ENCODE measurements around the gene OTUD4.
"Not testable (repeated sequence)": the region's sequence is repeated elsewhere in the genome, so short reads cannot be mapped to it uniquely, and the experiment has no call there.

The OTUD4 gene

DNA sequence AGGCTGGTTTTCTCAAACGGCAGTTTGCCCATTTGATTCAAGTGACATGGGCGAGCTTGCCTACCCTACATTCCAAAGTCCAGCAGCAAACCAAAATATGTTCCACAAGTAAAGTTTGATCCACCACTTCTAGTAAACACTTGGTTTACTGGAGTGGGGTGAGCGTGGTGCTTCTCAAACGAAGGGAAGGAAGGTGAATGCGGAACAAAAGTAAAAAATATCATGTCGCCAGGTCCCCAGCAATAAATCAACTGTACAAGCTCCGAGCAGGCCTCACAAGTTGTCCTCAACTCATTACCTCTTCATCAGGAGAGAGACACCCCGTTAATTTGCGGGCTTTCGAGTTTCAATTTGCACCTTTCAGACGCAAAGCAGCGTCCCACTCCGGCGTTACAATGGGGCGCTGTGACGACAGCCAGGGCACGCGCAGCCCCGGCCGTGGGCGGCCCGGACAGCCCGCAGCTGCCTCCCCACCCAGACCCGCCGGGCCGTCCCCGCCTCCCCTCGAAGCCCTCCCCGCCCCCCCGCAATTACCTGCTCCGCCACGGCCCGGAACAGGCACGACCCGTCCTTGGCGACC is 1.0 kb downstream of the OTUD4 start:
- peak overlapping the region; percentile 91 for H3K4me3 ChIP-seq (ENCODE audit: low read depth, low read length)

DNA sequence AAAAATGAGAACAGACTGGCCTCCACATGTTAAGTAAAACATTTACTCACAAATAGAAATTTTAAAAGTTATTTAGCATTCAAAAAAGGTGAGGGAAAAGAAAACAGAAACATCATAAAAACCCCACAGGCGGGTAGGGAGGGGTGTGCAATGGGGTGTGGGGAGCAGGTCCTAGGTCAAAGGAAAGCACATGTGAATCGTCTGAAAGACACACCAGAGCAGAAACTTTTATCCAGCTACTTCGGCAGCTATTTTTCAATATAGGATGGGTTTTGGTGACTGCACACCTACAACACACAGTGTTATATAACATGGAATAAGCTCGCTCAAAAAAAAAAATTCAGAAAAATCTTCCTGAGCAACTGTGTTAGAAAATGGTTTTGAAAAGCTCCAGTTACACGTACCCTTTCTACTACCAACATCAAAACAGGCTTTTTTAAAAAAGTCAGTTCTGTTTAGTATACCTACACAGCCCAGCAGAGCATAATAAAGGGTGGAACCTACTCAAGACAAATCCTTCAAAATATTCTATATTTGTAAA is 1.6 kb downstream of the OTUD4 start:
- H3K4me3 ChIP-seq (ENCODE audit: low read depth, low read length) = peak overlapping the region; percentile 91

DNA sequence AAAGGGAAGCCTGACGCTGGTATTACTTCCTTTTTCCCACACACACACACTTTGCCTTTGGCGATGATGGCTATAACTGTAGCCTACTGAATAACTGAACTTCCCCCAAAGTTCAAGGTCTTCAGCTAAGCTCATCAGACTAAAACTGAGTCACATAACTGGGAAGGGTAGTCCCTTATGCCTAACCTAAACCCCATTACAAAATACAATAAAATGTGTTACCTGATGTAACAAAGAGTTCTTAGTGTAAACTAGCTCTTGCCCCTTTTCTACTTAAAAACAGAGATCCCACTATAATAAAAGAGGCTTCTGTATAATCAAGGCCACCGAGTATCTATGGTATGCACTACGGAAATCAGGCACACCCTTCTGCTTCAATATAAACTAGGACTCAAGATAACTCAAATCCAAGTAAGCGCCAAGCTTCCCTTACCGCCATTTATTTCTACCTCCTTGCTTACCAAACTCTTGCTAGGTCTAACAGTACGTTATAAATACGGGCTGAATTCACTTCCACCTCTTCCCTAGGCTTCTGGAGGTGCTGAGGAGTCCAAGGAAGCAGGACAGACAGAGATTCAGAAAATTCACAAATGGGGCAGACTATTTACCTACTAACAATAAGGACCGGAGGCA is 2.4 kb downstream of the OTUD4 start:
- H3K4me3 ChIP-seq (ENCODE audit: low read depth, low read length) = peak overlapping the region; percentile 91

DNA sequence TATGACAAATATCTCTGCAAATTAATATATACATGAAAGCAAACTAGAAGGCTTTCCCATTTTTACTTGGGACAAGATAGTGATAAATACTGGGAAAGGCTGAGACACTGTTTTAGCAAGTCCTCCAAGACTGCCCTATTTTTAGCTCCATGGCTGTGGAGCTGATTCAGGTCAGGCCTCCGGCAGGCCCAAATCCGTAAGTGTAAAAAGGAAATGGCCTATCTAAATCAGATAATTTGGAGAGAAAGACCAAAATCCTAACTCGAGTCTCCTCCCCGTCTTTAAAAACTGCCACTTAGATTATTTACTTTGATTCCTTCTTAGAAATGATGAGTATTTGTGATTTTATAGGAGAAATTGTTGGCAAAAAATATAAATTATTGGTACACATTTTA is 2.9 kb downstream of the OTUD4 start:
- H3K4me3 ChIP-seq (ENCODE audit: low read depth, low read length) = peak overlapping the region; percentile 91

DNA sequence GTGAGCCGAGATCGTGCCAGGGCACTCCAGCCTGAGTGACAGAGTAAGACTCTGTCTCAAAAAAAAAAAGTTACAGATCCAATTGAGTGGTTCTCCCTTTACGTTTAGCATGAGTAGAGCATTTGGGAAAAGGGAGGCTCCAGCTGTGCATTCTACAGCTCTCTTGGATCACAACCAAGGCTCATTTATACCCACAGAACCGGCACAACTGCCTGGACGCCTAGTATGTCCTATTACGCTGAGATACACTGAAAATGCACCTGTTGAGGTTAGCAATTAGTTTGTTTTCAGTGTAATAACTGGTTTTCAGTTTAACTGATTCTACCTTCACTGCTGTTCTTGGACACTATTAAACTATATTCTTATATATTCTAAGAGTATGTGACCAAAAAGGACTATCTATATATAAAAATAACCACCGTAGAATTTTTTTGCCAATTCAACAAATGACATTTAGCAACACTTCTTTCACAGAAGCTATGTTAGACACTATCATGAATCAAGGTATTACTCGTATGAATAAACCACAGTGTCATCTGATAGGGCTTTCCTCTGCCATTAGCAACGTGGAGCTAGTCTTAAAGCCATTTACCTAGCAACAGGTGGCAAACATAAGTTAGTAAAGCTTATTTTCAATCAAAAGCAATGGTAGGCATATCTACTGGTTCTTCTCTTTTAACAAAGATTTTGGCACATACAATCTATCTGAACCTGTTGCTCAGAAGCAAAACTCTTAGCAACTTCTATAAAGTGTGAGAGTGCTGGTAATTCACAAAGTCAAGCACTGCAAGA is 3.6 kb downstream of the OTUD4 start:
- H3K4me3 ChIP-seq (ENCODE audit: low read depth, low read length) = no peak overlapping the region

DNA sequence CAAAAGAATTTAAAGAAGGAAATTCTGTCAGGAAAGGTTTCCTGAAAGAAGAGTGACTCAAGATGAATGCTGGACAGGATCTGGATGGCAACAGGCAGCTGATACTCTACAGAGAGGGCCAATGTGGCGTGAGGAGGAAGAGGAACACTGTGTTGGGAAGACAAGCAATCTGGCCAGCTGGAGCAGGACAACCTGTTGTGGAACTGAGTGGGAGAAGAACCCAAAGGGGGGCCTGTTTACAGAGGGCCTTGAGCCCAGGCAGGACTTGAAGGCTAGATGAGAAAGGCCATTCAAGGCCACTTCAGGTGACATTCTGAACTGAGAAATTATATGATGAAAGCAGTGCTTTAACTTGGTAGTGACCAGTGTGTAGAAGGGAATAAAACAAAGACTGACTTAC is 8.5 kb downstream of the OTUD4 start:
- H3K4me3 ChIP-seq (ENCODE audit: low read depth, low read length) = no peak overlapping the region

DNA sequence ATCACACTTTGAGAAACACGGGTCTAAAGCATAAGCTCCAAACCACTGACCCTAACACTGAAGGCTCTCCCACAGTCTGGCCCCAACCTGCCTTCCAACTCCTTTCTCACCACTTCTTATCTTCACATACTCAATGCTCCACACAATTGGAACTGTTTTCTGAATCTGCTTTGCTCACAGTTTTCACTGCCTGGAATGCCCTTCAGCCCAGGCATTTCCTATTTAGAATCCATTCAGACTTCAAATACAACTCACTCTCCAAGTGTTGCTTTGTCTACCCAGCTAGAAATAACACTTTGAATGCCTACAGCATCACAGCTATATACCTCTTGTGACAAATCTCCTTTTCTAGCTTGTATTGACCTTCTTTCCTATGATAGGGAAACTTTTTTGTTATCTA is 10.2 kb downstream of the OTUD4 start:
- no peak overlapping the region for H3K4me3 ChIP-seq (ENCODE audit: low read depth, low read length)

DNA sequence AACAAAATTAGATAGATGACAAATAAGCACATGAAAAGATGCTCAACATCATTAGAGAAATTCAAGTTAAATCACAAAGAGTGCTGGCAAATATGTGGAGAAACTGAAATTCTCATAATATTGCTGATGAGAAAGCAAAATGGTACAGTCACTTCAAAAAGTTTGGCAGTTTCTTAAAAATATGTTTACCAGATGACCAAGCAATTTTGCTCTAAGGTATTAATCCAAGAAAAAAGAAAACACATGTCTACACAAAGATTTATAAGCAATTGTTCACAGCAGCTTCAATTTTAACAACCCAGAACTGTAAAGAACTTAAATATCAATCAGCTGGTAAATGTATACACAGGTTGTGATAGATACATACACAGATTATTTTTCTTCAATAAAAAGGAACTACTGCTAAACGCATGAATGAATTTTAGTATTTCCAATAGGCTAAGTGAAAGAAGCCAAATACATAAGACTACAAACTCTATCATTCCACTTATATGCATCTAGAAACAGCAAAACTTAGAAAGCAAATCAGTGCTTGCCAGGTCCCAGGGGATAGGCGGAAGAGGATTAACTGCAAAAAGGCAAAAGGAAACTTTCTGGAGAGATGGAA is 11.7 kb downstream of the OTUD4 start:
- H3K4me3 ChIP-seq (ENCODE audit: low read depth, low read length) = no peak overlapping the region

DNA sequence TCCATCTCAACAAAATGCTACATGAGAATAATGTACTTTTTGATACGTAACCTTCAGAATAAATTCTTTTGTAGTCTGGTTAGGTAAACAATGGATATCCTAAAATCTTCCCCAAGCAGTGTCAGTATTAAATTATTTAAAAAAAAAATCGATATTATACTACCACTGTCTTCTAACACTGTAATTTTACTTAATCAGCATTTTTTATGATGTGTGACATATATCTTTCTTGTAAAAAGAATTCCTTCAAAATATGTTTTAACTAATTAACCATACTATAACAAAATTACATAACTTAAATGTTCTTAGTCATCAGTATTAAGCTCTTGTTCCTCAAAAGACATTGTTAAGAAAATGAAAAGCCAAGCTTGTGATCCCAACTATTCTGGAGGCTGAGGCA is 12.5 kb downstream of the OTUD4 start:
- no peak overlapping the region for H3K4me3 ChIP-seq (ENCODE audit: low read depth, low read length)

DNA sequence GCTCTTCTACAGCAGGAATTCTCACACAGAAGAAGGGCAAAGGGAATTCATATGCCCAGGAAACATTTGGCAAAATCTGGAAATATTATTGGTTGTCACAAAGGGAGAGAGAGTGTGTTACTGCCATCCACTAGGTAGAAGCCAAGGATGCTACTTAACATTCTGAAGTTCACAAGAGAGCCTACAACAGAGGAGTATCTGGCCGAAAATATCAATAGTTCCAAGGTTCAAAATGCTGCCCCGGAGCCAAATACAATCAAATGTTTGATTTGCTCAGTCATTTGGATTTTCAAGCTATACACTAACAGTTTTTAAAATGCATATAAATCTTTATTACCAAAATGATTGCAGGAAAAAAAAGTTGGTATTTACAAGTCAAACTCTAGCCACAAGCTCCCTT is 18.8 kb downstream of the OTUD4 start:
- H3K4me3 ChIP-seq (ENCODE audit: low read depth, low read length) = no peak overlapping the region

DNA sequence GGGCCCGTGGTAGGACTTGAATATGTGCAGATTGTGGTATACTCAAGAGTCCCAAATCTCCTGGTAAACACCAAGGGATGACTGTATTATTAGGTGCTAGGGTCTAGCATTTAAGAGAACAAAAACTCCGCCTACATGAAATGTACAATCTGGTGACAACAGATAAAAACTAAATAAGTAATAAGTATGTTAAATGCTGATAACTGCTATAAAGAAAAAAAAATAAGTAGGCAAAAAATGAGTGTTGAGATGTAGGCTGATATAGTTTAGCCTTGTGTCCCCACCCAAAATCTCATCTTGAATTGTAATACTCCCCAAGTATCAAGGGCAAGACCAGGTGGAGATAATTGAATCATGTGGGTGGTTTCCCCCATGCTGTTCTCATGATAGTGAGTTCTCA is 23.4 kb downstream of the OTUD4 start:
- H3K4me3 ChIP-seq (ENCODE audit: low read depth, low read length) = no peak overlapping the region

DNA sequence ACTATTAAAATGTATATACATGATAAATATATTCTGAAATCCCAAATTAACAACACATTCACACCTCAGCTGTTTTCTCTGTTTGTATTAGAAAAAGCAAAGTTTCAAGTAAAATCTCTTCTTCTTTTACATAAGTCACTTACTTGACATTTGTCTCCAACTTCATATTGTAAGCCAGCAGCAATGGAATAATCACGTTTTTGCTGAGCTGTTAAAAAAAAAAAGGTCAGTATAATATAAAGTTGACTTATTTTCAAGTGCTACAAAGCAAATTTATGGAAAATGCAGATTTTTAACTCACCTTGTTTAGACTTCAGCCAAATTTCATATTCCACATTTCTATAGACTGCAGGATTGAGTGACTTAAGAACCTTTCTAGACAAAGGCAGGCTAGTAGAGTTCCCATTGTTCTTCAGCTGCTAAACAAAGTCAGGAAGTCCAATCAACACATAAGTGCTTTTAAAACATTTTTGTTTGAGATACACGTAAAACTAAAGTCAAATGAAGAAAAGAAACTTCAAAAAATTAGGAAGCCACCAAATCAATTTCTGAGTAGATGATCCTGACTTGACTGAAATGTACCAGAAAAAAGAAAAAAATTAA is 25.0 kb downstream of the OTUD4 start:
- no peak overlapping the region for H3K4me3 ChIP-seq (ENCODE audit: low read depth, low read length)

DNA sequence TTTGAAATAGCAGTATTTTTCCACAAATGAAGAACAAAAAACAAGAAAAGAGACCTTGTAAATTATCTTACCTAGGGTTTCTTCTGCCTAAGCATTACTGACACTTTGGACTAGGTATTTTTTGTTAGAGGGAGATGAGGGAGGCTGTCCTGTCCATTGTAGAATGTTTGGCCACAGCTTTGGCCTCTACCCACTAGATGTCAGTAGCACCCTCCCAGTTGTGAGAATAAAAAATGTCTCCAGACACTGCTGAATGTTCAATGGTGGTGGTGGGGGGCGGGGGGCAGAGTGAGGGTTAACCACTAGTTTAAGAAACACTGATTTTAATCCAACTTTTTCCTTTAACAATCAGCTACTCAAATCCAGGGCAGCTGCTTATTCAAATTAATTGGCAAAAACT is 25.8 kb downstream of the OTUD4 start:
- H3K4me3 ChIP-seq (ENCODE audit: low read depth, low read length) = no peak overlapping the region

DNA sequence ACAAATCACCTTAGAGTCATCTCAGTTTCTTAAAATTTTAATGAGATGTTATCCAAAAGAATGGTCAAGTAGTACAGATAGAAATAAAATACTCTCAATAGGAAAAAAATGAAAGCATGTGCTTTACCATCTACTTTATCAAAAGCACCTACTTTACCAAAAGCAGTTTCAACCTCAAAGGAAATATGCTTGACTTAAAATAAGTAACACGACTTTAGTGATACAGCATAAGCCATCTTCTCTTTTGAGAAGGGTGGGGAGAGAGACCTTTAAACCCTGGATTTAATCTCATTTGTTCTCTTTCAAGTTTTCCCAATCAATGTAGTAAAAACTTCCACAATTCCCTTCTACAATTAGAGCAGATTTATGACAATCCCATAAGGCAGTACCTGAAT is 26.5 kb downstream of the OTUD4 start:
- H3K4me3 ChIP-seq (ENCODE audit: low read depth, low read length) = no peak overlapping the region

DNA sequence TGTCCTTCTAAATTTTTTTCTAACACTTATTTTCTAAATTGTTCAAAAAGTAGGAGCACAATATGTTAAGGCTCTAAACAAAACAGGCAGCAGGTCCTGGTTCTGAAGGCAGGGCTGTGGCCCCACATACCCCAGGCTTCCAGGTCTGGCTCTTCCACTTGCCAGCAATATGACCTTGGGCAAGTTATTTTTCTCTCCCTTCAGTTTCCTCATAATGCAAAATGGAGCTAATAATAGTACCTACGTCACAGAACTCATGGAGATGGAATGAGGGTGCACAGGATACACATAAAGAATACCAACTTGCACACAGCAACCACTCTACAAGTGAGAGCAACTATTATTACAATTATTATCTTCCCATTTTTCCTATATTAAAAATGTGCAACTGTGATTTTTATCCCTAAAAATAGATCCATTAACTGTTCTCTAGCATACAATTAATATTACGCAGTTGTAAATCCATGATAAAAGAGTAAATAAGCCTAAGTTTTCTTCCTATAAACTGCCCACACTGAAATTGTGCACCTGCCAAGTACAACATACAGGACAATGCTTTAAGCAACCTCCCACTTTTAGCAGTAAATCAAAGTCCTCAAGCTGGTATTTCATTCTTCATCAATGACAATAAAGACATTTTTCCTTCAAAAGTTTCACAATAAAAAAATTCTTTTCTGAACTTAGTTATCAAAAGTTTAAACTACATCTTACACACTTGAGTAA is 27.0 kb downstream of the OTUD4 start:
- no peak overlapping the region for H3K4me3 ChIP-seq (ENCODE audit: low read depth, low read length)

DNA sequence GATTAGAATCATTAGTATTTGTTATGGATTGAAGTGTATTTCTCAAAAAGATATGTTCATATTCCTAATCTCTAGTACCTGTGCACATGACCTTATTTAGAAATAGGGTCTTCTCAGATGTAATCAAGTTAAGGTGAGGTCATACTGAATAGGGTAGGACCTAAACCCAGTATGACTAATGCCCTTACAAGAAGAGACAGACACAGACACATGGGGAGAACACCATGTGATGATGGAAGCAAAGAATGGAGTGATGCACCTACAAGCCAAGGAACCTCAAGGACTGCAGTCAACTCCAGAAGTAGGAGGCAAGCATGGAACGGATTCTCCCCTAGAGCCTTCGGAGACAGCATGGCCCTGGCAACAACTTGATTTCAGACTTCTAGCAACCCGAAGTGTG is 31.4 kb downstream of the OTUD4 start:
- H3K4me3 ChIP-seq (ENCODE audit: low read depth, low read length) = no peak overlapping the region

DNA sequence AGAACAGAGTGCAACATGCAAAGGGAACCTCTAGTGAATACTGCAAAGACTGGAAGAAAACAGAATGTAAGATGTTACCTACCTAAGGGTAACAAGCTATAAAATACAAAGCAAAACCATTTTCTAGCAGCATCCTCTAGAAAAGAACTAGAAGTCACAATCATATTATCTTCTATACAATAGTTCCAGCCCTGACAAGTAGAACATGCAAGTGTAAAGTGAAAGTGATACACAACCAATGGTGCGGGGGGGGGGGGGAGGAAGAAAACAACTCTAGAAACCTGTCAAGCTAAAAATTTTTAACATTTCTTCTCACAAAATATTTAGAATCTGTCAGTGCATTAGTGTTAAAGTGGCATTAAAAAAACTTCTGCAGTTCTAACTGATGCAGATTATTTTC is 44.2 kb downstream of the OTUD4 start:
- not testable (repeated sequence) for H3K4me3 ChIP-seq (ENCODE audit: low read depth, low read length)

DNA sequence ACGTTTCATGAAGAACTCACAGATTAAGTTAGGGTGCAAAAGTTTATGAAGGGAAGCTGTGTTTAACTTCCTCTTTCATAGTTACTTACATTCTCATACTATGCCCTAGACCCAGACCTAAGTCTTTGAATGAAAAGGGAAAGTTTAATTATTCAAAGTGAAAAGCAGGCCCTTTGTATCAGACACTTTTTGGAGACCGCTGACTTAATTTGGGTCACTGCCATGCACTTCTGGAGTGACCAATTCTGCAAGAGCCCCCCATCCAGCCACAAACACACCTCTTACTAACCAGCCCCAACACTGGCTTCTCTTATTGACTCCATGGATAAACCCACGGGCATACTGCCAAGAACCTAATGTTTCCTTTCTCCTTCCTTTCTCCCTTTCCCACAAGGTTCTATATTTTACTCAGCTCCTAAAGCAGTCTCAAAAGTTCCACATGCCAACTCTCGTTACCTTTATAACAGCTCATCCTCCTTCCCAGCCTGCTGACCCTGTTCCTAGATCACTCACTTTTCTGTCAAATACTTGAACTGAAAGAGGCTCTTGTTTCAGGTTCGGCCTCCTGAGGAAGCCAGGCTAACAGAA is 47.8 kb downstream of the OTUD4 start:
- no peak overlapping the region for H3K4me3 ChIP-seq (ENCODE audit: low read depth, low read length)

DNA sequence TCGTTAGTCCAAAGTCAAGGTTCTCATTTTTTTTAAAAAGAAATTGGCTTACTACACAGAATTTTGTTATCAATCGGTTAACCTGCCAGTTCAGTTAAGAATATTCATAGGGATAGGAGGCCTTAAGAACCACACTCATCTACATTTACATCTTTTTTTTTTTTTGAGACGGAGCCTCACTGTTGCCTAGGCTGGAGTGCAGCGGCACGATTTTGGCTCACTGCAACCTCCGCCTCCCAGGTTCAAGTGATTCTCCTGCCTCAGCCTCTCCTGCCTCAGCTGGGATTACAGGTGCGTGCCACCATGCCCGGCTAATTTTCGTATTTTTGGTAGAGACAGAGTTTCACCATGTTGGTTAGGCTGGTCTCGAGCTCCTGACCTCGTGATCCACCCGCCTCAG is 48.5 kb downstream of the OTUD4 start:
- no peak overlapping the region for H3K4me3 ChIP-seq (ENCODE audit: low read depth, low read length)

DNA sequence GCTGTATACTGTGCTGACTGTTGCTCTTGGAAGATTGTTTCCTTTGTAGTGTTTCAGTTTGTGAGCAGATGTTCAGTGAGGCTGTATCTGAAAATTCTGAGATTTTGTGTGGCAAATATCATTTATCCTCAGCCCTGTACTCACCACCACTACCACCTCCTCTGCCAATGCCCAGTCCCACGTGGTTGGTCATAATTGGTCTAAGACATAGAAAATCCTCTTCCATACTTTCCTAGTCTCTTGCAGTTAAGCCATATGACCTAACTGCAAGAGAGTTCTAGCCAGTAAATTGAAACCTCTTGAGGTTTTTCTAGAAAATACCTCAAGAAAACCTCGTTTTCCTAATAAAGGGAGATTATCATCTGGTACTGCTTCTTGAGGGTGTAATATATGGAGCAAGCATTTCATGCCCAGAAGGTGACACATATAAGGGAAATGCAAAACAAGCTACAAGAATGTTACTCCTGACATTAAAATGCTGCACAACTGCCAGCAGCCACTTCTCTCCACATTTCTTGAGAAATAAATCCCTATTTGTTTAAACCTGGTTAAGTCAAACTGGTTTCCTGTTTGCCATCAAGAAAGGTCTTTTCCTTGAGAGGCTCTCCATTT is 49.5 kb downstream of the OTUD4 start:
- no peak overlapping the region for H3K4me3 ChIP-seq (ENCODE audit: low read depth, low read length)
